GM23338 (cell line): Measurements from ENCODE around the gene OR1J2. TPM values are rescaled to one million over a fixed set of nuclear protein-coding genes. Genes with fewer than 3 reads are reported as not detected.

Experiments
- ATAC-seq: fragments of 200-7000 bp; cut with Tn5 transposase; 3 replicates; pipeline ENCODE4 v1.9.1; 2020
- DNase-seq: peaks from one replicate; pipeline ENCODE4 v3.0.0-alpha.2; 2015; ENCODE audit warnings: low spot score
- H2AFZ ChIP-seq: fragments of 200-600 bp; sonication (generic); 2 replicates; pipeline ENCODE4 v1.8.0; 2016; ENCODE audit warnings: antibody characterized with exemption, mild to moderate bottlenecking, moderate library complexity
- H3F3A ChIP-seq: fragments of 200-600 bp; sonication (generic); replicated peaks from 2 replicates; pipeline ENCODE4 v1.8.0; 2017; ENCODE audit warnings: antibody characterized with exemption, mixed run types, low read depth
- H3K27ac ChIP-seq: fragments of 200-600 bp; sonication (generic); 2 replicates; pipeline ENCODE4 v1.6.1; 2016; ENCODE audit warnings: low read depth
- H3K27me3 ChIP-seq: fragments of 200-600 bp; sonication (generic); 2 replicates; pipeline ENCODE4 v1.8.0; 2016; ENCODE audit warnings: mild to moderate bottlenecking, mixed run types, moderate library complexity; ENCODE audit not compliant: insufficient read depth
- H3K36me3 ChIP-seq: fragments of 200-600 bp; sonication (generic); 2 replicates; pipeline ENCODE4 v1.8.0; 2016; ENCODE audit warnings: mild to moderate bottlenecking; ENCODE audit not compliant: insufficient read depth
- H3K4me1 ChIP-seq: fragments of 200-600 bp; sonication (generic); 2 replicates; pipeline ENCODE4 v1.8.0; 2016; ENCODE audit warnings: mild to moderate bottlenecking, moderate library complexity; ENCODE audit not compliant: insufficient read depth
- H3K4me2 ChIP-seq: fragments of 200-600 bp; sonication (generic); 2 replicates; pipeline ENCODE4 v1.7.1; 2017; ENCODE audit warnings: mixed run types
- H3K4me3 ChIP-seq: fragments of 200-600 bp; sonication (generic); 2 replicates; pipeline ENCODE4 v1.6.1; 2016; ENCODE audit warnings: mixed run types
- H3K79me2 ChIP-seq: fragments of 200-600 bp; sonication (generic); replicated peaks from 2 replicates; pipeline ENCODE4 v1.8.0; 2017; ENCODE audit warnings: mild to moderate bottlenecking; ENCODE audit not compliant: insufficient read depth
- H3K9me2 ChIP-seq: fragments of 200-600 bp; sonication (generic); 2 replicates; pipeline ENCODE4 v1.8.0; 2017; ENCODE audit not compliant: insufficient read depth
- H4K20me1 ChIP-seq: fragments of 200-600 bp; sonication (generic); replicated peaks from 2 replicates; pipeline ENCODE4 v1.8.0; 2017; ENCODE audit warnings: mild to moderate bottlenecking; ENCODE audit not compliant: insufficient read depth
- H3K27ac Mint-ChIP-seq: 2 replicates; pipeline ENCODE4 v1.8.0; 2020; ENCODE audit warnings: inconsistent platforms, mild to moderate bottlenecking, moderate library complexity, mixed read lengths
- H3K27me3 Mint-ChIP-seq: 3 replicates; pipeline ENCODE4 v1.8.0; 2022; ENCODE audit warnings: low read depth, mild to moderate bottlenecking, moderate library complexity, mixed read lengths, inconsistent platforms; ENCODE audit not compliant: insufficient read depth, poor library complexity
- H3K36me3 Mint-ChIP-seq: 3 replicates; pipeline ENCODE4 v1.8.0; 2021; ENCODE audit warnings: low read depth, mild to moderate bottlenecking, inconsistent platforms, moderate library complexity, mixed read lengths
- H3K4me1 Mint-ChIP-seq: 3 replicates; pipeline ENCODE4 v1.8.0; 2020; ENCODE audit warnings: mild to moderate bottlenecking, inconsistent platforms, mixed read lengths
- H3K4me3 Mint-ChIP-seq: 3 replicates; pipeline ENCODE4 v1.8.0; 2021; ENCODE audit warnings: moderate library complexity, mild to moderate bottlenecking, inconsistent platforms, mixed read lengths
- H3K9me3 Mint-ChIP-seq: 3 replicates; pipeline ENCODE4 v1.8.0; 2020; ENCODE audit warnings: moderate library complexity, mild to moderate bottlenecking, inconsistent platforms, mixed read lengths
- CREB1 ChIP-seq: fragments of 250-450 bp; sonication (Bioruptor Pico); IDR thresholded peaks from 2 replicates; pipeline ENCODE4 v1.5.0; 2020; ENCODE audit warnings: low read depth, mild to moderate bottlenecking, moderate library complexity
- CTCF ChIP-seq, 2 experiments: fragments of 200-600 bp in 1 of 2; sonication (generic) in 1 of 2; conservative IDR thresholded peaks; 2 replicates each; pipeline versions ENCODE4 v1.5.1 to v1.6.1; 2016 to 2017; ENCODE audit warnings: antibody characterized with exemption in 2 of 2, low read depth in 2 of 2, mild to moderate bottlenecking in 2 of 2, moderate library complexity in 1 of 2
- EZH2 ChIP-seq: fragments of 200-600 bp; sonication (generic); IDR thresholded peaks from one replicate; pipeline ENCODE4 v1.8.0; 2017; ENCODE audit warnings: antibody characterized with exemption, mild to moderate bottlenecking, low read depth; ENCODE audit not compliant: unreplicated experiment
- EZH2phosphoT487 ChIP-seq: fragments of 200-600 bp; sonication (generic); IDR thresholded peaks from one replicate; pipeline ENCODE4 v1.8.1; 2018; ENCODE audit warnings: antibody characterized with exemption; ENCODE audit not compliant: unreplicated experiment
- JUNB ChIP-seq: IDR thresholded peaks from one replicate; pipeline ENCODE4 v1.6.1; 2016; ENCODE audit warnings: antibody characterized with exemption; ENCODE audit not compliant: unreplicated experiment
- NANOG ChIP-seq: IDR thresholded peaks from 2 replicates; pipeline ENCODE4 v1.6.1; 2016; ENCODE audit warnings: antibody characterized with exemption, borderline replicate concordance
- POLR2AphosphoS5 ChIP-seq: IDR thresholded peaks from 2 replicates; pipeline ENCODE4 v1.6.1; 2016; ENCODE audit warnings: antibody characterized with exemption, low read depth
- REST ChIP-seq: IDR thresholded peaks from one replicate; pipeline ENCODE4 v1.6.1; 2018; ENCODE audit warnings: antibody characterized with exemption; ENCODE audit not compliant: unreplicated experiment
- ZNF114 ChIP-seq: fragments of 250-450 bp; sonication (Bioruptor Pico); IDR thresholded peaks from 2 replicates; pipeline ENCODE4 v1.5.0; 2020; ENCODE audit warnings: mild to moderate bottlenecking, moderate library complexity
- ZNF331 ChIP-seq: fragments of 250-450 bp; sonication (Bioruptor Pico); IDR thresholded peaks from 2 replicates; pipeline ENCODE4 v1.5.0; 2020; ENCODE audit warnings: low read depth, mild to moderate bottlenecking, moderate library complexity
- ZNF462 ChIP-seq: fragments of 250-450 bp; sonication (Bioruptor Pico); IDR thresholded peaks from 2 replicates; pipeline ENCODE4 v1.5.0; 2020; ENCODE audit warnings: mild to moderate bottlenecking, moderate library complexity
- polyA plus RNA-seq: library from polyadenylated mRNA; unstranded; fragments of >200 nt; fragmentation: Nextera tagmentation; extraction: Ambion mirVana; gene quantifications from 2 replicates; pipeline ENCODE4 v1.2.1, GENCODE V29; 2016
- total RNA-seq: library from RNA; depleted of rRNA; stranded (reverse); fragments of >200 nt; shearing (Covaris generic); gene quantifications from 2 replicates; pipeline ENCODE4 v1.2.3, GENCODE V29; 2014

OR1J2 gene
- total and polyA plus RNA-seq, 2 experiments from 2014 or later: not detected

- TF ChIP-seq EZH2 (no peak), ZNF114 (CRISPR knock-in tag) (no peak), POLR2AphosphoS5 (no peak), ZNF331 (CRISPR knock-in tag) (no peak), JUNB (no peak), REST (no peak)
Observed at GRCh38 chr9:122519376-122519775, 8.8 kb downstream of the OR1J2 start (continued).

- no peak overlapping the region for H3K27ac Mint-ChIP-seq
- no peak overlapping the region for H3K27ac ChIP-seq
- no peaks in the 10 kb centered on the region for H3F3A ChIP-seq
- H3K4me2 ChIP-seq: no peak overlapping the region
- H3K9me2 ChIP-seq: no peaks in the 10 kb centered on the region
- DNase-seq: no peak
- no peaks in the 10 kb centered on the region for H3K27me3 ChIP-seq
- no peaks in the 10 kb centered on the region for H3K4me1 Mint-ChIP-seq
- no peak overlapping the region for H2AFZ ChIP-seq
- H3K9me3 Mint-ChIP-seq: peaks cover 85% of the 10 kb centered on the region
- H3K27me3 Mint-ChIP-seq: peaks cover 1% of the 10 kb centered on the region
- no peaks in the 10 kb centered on the region for H3K79me2 ChIP-seq
- no peaks in the 10 kb centered on the region for H4K20me1 ChIP-seq
- no peak overlapping the region for H3K4me3 Mint-ChIP-seq
- H3K4me1 ChIP-seq: no peaks in the 10 kb centered on the region
- H3K4me3 ChIP-seq: no peak overlapping the region
- peaks cover 17% of the 10 kb centered on the region for H3K36me3 Mint-ChIP-seq
- no peak for ATAC-seq
- no peaks in the 10 kb centered on the region; the same call in 1 of the 2 replicates for H3K36me3 ChIP-seq
- no peak for TF ChIP-seq POLR2AphosphoS5
- no peak for TF ChIP-seq CTCF (conservative IDR thresholded peaks at IDR 0.05; ENCODE audit: low read depth in 2 of 2)
- no peak for TF ChIP-seq EZH2phosphoT487
- TF ChIP-seq NANOG: no peak
- TF ChIP-seq CREB1 (CRISPR knock-in tag): no peak
- TF ChIP-seq ZNF462 (CRISPR knock-in tag): no peak
- no peak for TF ChIP-seq REST
Observed at GRCh38 chr9:122526602-122527001, 16.0 kb downstream of the OR1J2 start.
